HEK293 (cell line): Measurements from ENCODE around the gene ANKRD39.

Experiments used
- CTCF ChIA-PET: fragments of 350-600 bp; formaldehyde crosslinking; extraction: SDS; loops from one replicate; lab custom pipeline; 2021; ENCODE audit warnings: antibody characterized with exemption; lab: Yijun Ruan, JAX
- POLR2A ChIA-PET: fragments of 300-600 bp; formaldehyde crosslinking; extraction: SDS; loops from one replicate; lab custom pipeline; 2020; ENCODE audit warnings: antibody characterized with exemption, inconsistent platforms; lab: Yijun Ruan, JAX
- H3K27ac ChIP-seq: fragments of 200-500 bp; sonication (Bioruptor generic); 2 replicates; pipeline ENCODE4 v1.5.1; 2014; ENCODE audit warnings: low read depth, low read length, control low read depth, inconsistent platforms; ENCODE audit errors: extremely low read depth
- H3K36me3 ChIP-seq, 2 experiments: fragments of 200-500 bp in 1 of 2; sonication (Bioruptor generic) in 1 of 2; 1 replicate in 1 of 2; 2 replicates in 1 of 2; pipeline ENCODE4 v1.5.1; 2014 to 2017; ENCODE audit warnings: inconsistent platforms in 2 of 2, low read length in 2 of 2; ENCODE audit not compliant: control insufficient read depth in 2 of 2, insufficient read depth in 1 of 2
- H3K4me1 ChIP-seq: fragments of 200-500 bp; sonication (Bioruptor generic); 2 replicates; pipeline ENCODE4 v1.5.1; 2014; ENCODE audit warnings: mild to moderate bottlenecking, low read length, inconsistent platforms; ENCODE audit not compliant: control insufficient read depth, insufficient read depth
- H3K4me3 ChIP-seq: 2 replicates; pipeline ENCODE4 v1.5.1; 2011; ENCODE audit warnings: low read depth, mild to moderate bottlenecking, control low read depth, low read length, moderate library complexity
- H3K9me3 ChIP-seq: fragments of 200-500 bp; sonication (Bioruptor generic); 2 replicates; pipeline ENCODE4 v1.5.1; 2014; ENCODE audit warnings: low read depth, low read length, inconsistent platforms; ENCODE audit not compliant: control insufficient read depth, insufficient read depth
- EGR2 ChIP-seq: fragments of 450-650 bp; formaldehyde crosslinking; IDR thresholded peaks from 2 replicates; pipeline ENCODE4 v1.5.1; 2016; ENCODE audit warnings: low read depth, missing biosample characterization, missing genetic modification characterization
- GLIS1 ChIP-seq: fragments of 450-650 bp; formaldehyde crosslinking; IDR thresholded peaks from 2 replicates; pipeline ENCODE4 v1.5.1; 2016; ENCODE audit warnings: missing biosample characterization, missing genetic modification characterization
- SCRT2 ChIP-seq: fragments of 450-650 bp; formaldehyde crosslinking; IDR thresholded peaks from 2 replicates; pipeline ENCODE4 v1.5.1; 2016; ENCODE audit warnings: missing biosample characterization, missing genetic modification characterization
- SETDB1 ChIP-seq: IDR thresholded peaks from one replicate; pipeline ENCODE4 v1.6.1; 2017; ENCODE audit warnings: mild to moderate bottlenecking, low read length, moderate library complexity, mixed read lengths; ENCODE audit not compliant: insufficient read length
- SP7 ChIP-seq: fragments of 450-650 bp; formaldehyde crosslinking; IDR thresholded peaks from 2 replicates; pipeline ENCODE4 v1.5.1; 2016; ENCODE audit warnings: missing biosample characterization, missing genetic modification characterization
- WT1 ChIP-seq: fragments of 450-650 bp; formaldehyde crosslinking; IDR thresholded peaks from 2 replicates; pipeline ENCODE4 v1.5.1; 2016; ENCODE audit warnings: missing biosample characterization, missing genetic modification characterization
- ZBTB17 ChIP-seq: fragments of 450-650 bp; formaldehyde crosslinking; IDR thresholded peaks from 2 replicates; pipeline ENCODE4 v1.5.1; 2016; ENCODE audit warnings: missing biosample characterization, missing genetic modification characterization
- ZBTB48 ChIP-seq: fragments of 450-650 bp; formaldehyde crosslinking; IDR thresholded peaks from 2 replicates; pipeline ENCODE4 v1.5.1; 2016; ENCODE audit warnings: missing biosample characterization, missing genetic modification characterization
- ZFP3 ChIP-seq: fragments of 450-650 bp; formaldehyde crosslinking; IDR thresholded peaks from 2 replicates; pipeline ENCODE4 v1.5.1; 2016; ENCODE audit warnings: low read depth, missing biosample characterization, missing genetic modification characterization
- ZIC2 ChIP-seq: fragments of 450-650 bp; formaldehyde crosslinking; IDR thresholded peaks from 2 replicates; pipeline ENCODE4 v1.5.1; 2016; ENCODE audit warnings: missing biosample characterization, missing genetic modification characterization
- ZNF18 ChIP-seq: fragments of 450-650 bp; formaldehyde crosslinking; IDR thresholded peaks from 2 replicates; pipeline ENCODE4 v1.5.1; 2016; ENCODE audit warnings: missing biosample characterization, missing genetic modification characterization
- ZNF341 ChIP-seq: fragments of 450-650 bp; formaldehyde crosslinking; IDR thresholded peaks from 2 replicates; pipeline ENCODE4; 2016; ENCODE audit warnings: low read depth, missing biosample characterization, missing genetic modification characterization
- ZNF366 ChIP-seq: fragments of 450-650 bp; formaldehyde crosslinking; conservative IDR thresholded peaks from 2 replicates; pipeline ENCODE4 v1.5.1; 2016; ENCODE audit warnings: missing biosample characterization, missing genetic modification characterization
- ZNF394 ChIP-seq: fragments of 450-650 bp; formaldehyde crosslinking; IDR thresholded peaks from 2 replicates; pipeline ENCODE4 v1.5.1; 2016; ENCODE audit warnings: missing biosample characterization, missing genetic modification characterization, mild to moderate bottlenecking, moderate library complexity, borderline replicate concordance
- ZNF404 ChIP-seq: fragments of 450-650 bp; formaldehyde crosslinking; IDR thresholded peaks from 2 replicates; pipeline ENCODE4 v1.5.1; 2017; ENCODE audit warnings: missing biosample characterization, missing genetic modification characterization
- ZNF423 ChIP-seq: fragments of 450-650 bp; formaldehyde crosslinking; IDR thresholded peaks from 2 replicates; pipeline ENCODE4 v1.5.1; 2016; ENCODE audit warnings: missing biosample characterization, missing genetic modification characterization
- ZNF544 ChIP-seq: fragments of 450-650 bp; formaldehyde crosslinking; IDR thresholded peaks from 2 replicates; pipeline ENCODE4 v1.5.0; 2017; ENCODE audit warnings: missing biosample characterization, missing genetic modification characterization
- ZNF580 ChIP-seq: fragments of 450-650 bp; formaldehyde crosslinking; IDR thresholded peaks from 2 replicates; pipeline ENCODE4 v1.5.1; 2016; ENCODE audit warnings: missing biosample characterization, missing genetic modification characterization
- ZNF677 ChIP-seq: fragments of 450-650 bp; IDR thresholded peaks from 2 replicates; pipeline ENCODE4 v1.5.0; 2018; ENCODE audit warnings: missing biosample characterization, mild to moderate bottlenecking, missing genetic modification characterization, moderate library complexity
- ZNF785 ChIP-seq: fragments of 450-650 bp; formaldehyde crosslinking; IDR thresholded peaks from 2 replicates; pipeline ENCODE4 v1.5.1; 2016; ENCODE audit warnings: missing biosample characterization, missing genetic modification characterization
- TF ChIP-seq, protein P1 (sequence below): fragments of 450-650 bp; formaldehyde crosslinking; IDR thresholded peaks from 2 replicates; pipeline ENCODE4 v1.5.1; 2016; ENCODE audit warnings: missing biosample characterization, missing genetic modification characterization

Gene ANKRD39

GRCh38 chr2:96906729-96907114, 48.9 kb upstream of the ANKRD39 start:
- H3K27ac ChIP-seq = no peak overlapping the region
- CTCF ChIA-PET = no interaction called here
- POLR2A ChIA-PET = no interaction called here

DNA sequence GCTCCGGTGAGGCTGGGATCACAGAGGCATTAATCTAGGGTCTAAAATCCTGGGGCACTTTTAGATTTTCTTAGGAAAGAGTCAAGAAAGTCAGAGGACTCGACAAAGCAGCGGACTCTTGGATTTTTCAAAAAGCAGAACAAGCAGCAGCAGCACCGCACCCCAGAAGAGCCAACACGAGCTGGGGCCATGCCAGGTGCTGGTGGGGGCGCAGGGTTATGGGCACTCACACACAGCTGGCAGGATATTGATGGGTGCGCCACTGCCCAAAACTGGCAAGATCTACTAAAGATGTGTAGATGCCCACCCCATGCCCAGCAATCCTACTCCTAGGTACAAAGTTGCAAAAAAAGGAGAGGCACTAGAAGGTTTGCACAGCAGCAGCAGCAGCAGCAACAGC, 46.0 kb upstream of the ANKRD39 start:
- ChIA-PET CTCF (no interaction called here), POLR2A (no interaction called here)
- TF ChIP-seq SP7 (tag by site-specific recombination) = no peak
- no peak for TF ChIP-seq ZNF580
- no peak for TF ChIP-seq ZNF785
- no peak for TF ChIP-seq SETDB1
- no peak for TF ChIP-seq ZNF423 (tag by site-specific recombination)
- TF ChIP-seq ZNF394 (tag by site-specific recombination) = no peak
- TF ChIP-seq ZNF677 (tag by site-specific recombination) = no peak
- TF ChIP-seq ZIC2 (tag by site-specific recombination) = 0 out of 2 replicates have a peak, but pooled peaks have one; percentile 0
- H3K36me3 ChIP-seq = no peaks in the 10 kb centered on the region
- H3K4me1 ChIP-seq = no peaks in the 10 kb centered on the region
- H3K27ac ChIP-seq = no peak overlapping the region
- no peaks in the 10 kb centered on the region for H3K9me3 ChIP-seq
- H3K4me3 ChIP-seq = no peak overlapping the region

More at GRCh38 chr2:96906729-96907114, 48.9 kb upstream of the ANKRD39 start:
- H3K4me1 ChIP-seq = no peaks in the 10 kb centered on the region
- H3K4me3 ChIP-seq = no peak overlapping the region
- H3K9me3 ChIP-seq = no peaks in the 10 kb centered on the region
- peak; percentile 6; the same call in 1 of the 2 replicates for TF ChIP-seq GLIS1 (tag by site-specific recombination)
- no peak for TF ChIP-seq ZFP3 (tag by site-specific recombination)
- peak; percentile 74 for TF ChIP-seq ZIC2 (tag by site-specific recombination)
- TF ChIP-seq, all 188 proteins: peak for 2
- no peaks in the 10 kb centered on the region for H3K36me3 ChIP-seq

DNA sequence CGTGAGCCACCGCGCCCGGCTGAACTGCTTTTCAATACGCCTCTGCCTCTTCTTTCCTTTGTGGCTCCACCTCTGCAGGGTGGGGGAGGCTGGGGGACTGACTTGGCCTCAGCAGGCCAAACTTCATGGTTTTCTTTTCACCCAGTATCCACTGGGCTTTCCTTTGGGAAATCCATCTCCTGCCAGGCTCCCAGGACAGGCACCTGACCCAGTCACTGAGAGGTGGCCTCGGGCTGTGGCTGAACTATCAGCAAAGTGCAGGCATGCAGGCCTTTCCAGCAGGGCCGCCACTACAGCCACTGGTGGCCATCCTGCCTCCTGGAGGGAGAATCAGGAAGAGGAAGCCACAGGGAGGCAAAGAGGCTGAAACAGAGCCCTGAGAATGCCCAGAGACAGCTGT, 45.5 kb upstream of the ANKRD39 start:
- ChIA-PET CTCF (interaction anchor here (0.6 to 1.0 kb wide), 2 partner anchors 45 to 75 kb away, joined by 3 to 4 read pairs; partner anchors contain the start of gene ANKRD39), POLR2A (no interaction called here)
- H3K9me3 ChIP-seq = no peaks in the 10 kb centered on the region
- H3K36me3 ChIP-seq = no peaks in the 10 kb centered on the region
- no peak overlapping the region for H3K4me3 ChIP-seq
- H3K27ac ChIP-seq = no peak overlapping the region
- no peaks in the 10 kb centered on the region for H3K4me1 ChIP-seq
- peak; percentile 70 for TF ChIP-seq ZIC2 (tag by site-specific recombination)
- TF ChIP-seq, protein P1, sequence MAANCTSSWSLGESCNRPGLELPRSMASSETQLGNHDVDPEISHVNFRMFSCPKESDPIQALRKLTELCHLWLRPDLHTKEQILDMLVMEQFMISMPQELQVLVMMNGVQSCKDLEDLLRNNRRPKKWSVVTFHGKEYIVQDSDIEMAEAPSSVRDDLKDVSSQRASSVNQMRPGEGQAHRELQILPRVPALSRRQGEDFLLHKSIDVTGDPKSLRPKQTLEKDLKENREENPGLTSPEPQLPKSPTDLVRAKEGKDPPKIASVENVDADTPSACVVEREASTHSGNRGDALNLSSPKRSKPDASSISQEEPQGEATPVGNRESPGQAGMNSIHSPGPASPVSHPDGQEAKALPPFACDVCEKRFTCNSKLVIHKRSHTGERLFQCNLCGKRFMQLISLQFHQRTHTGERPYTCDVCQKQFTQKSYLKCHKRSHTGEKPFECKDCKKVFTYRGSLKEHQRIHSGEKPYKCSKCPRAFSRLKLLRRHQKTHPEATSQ (tag by site-specific recombination) = no peak
- TF ChIP-seq, all 188 proteins: peak for 1

- TF ChIP-seq EGR2 (tag by site-specific recombination) (no peak), ZNF785 (no peak)
- POLR2A ChIA-PET = no interaction called here
- Histone ChIP-seq H3K9me3 (no peaks in the 10 kb centered on the region), H3K36me3 (no peaks in the 10 kb centered on the region), H3K27ac (no peak overlapping the region), H3K4me1 (no peaks in the 10 kb centered on the region), H3K4me3 (no peak overlapping the region)
- CTCF ChIA-PET = interaction anchor here (0.6 kb wide), 1 partner anchor 52 kb away, joined by 3 read pairs; no protein-coding TSS in a partner anchor
Observed at GRCh38 chr2:96900237-96900636, 42.4 kb upstream of the ANKRD39 start.

DNA sequence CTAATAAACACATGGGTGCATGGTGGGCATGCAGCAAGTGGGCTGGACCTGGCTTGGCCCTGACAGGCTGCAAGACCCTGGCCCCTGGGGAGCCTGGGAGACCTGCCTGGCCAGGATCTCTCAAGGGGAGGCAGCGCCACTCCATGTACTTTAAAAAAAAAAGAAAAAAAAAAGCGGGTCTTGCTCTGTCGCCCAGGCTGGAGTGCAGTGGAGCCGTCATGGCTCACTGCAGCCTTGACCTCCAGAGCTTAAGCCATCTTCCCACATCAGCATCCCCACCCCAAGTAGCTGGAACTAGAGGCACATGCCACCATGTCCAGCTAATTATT, 41.6 kb upstream of the ANKRD39 start:
- Histone ChIP-seq H3K36me3 (no peaks in the 10 kb centered on the region), H3K4me1 (no peaks in the 10 kb centered on the region), H3K9me3 (no peaks in the 10 kb centered on the region), H3K27ac (no peak overlapping the region), H3K4me3 (no peak overlapping the region)
- TF ChIP-seq ZNF18 = no peak
- no peak for TF ChIP-seq ZNF544
- TF ChIP-seq ZBTB17 = no peak
- TF ChIP-seq ZNF341 = no peak
- TF ChIP-seq ZNF366 (tag by site-specific recombination) = no peak
- no peak for TF ChIP-seq WT1
- TF ChIP-seq ZNF404 (tag by site-specific recombination) = no peak
- no peak for TF ChIP-seq ZBTB48 (tag by site-specific recombination)
- TF ChIP-seq SCRT2 = no peak
- POLR2A ChIA-PET = no interaction called here
- CTCF ChIA-PET = interaction anchor here (0.5 to 0.6 kb wide), 2 partner anchors 44 to 181 kb away, joined by 3 to 5 read pairs; no protein-coding TSS in a partner anchor
